ENCODE results near the gene HELZ2. TPM values are rescaled to one million over a fixed set of nuclear protein-coding genes. Genes with fewer than 3 reads are reported as not detected.

The HELZ2 gene
- total RNA-seq, 1 experiment from 2014 or later, result 18.1 TPM

- Mint-ChIP-seq H3K9me3 (ENCODE audit: unreplicated experiment) (no peaks in the 10 kb centered on the region), H3K27ac (ENCODE audit: low read depth, unreplicated experiment) (no peak overlapping the region), H3K4me1 (ENCODE audit: insufficient read depth, unreplicated experiment) (no peaks in the 10 kb centered on the region), H3K27me3 (ENCODE audit: insufficient read depth, unreplicated experiment) (no peaks in the 10 kb centered on the region), H3K36me3 (ENCODE audit: insufficient read depth, unreplicated experiment) (peaks cover 34% of the 10 kb centered on the region), H3K4me3 (ENCODE audit: unreplicated experiment) (no peak overlapping the region)
- TF ChIP-seq CTCF (IDR thresholded peaks at IDR 0.05; ENCODE audit: unreplicated experiment), result no peak
- no peak for DNase-seq (ENCODE audit: unreplicated experiment)
- intact Hi-C loops (cut with micrococcal nuclease), result no loop called here
- BruUV-seq (replicated peaks), result no TSS peak
- POLR2A ChIA-PET, result interaction anchor here (0.7 to 5.1 kb wide), 3 partner anchors 8 to 313 kb away, joined by 3 to 38 read pairs (median 4); partner anchors contain the start of gene PTK6
- CTCF ChIA-PET, result interaction anchor here (0.6 kb wide), 1 partner anchor 9 kb away, joined by 3 read pairs; no protein-coding TSS in a partner anchor
Measured at GRCh38 chr20:63525971-63526370, 48.1 kb downstream of the HELZ2 start.

GRCh38 chr20:63525185-63525584, 48.9 kb downstream of the HELZ2 start:
- POLR2A ChIA-PET, result interaction anchor here (0.7 to 5.1 kb wide), 3 partner anchors 9 to 455 kb away, joined by 3 to 38 read pairs (median 3); partner anchors contain the start of gene PTK6
- Mint-ChIP-seq H3K27me3 (ENCODE audit: insufficient read depth, unreplicated experiment) (no peaks in the 10 kb centered on the region), H3K4me3 (ENCODE audit: unreplicated experiment) (no peak overlapping the region), H3K27ac (ENCODE audit: low read depth, unreplicated experiment) (no peak overlapping the region), H3K4me1 (ENCODE audit: insufficient read depth, unreplicated experiment) (no peaks in the 10 kb centered on the region), H3K36me3 (ENCODE audit: insufficient read depth, unreplicated experiment) (peaks cover 34% of the 10 kb centered on the region), H3K9me3 (ENCODE audit: unreplicated experiment) (no peaks in the 10 kb centered on the region)
- CTCF ChIA-PET, result no interaction called here
- no TSS peak for BruUV-seq (replicated peaks)
- no peak for DNase-seq (ENCODE audit: unreplicated experiment)
- intact Hi-C loops (cut with micrococcal nuclease), result no loop called here
- TF ChIP-seq CTCF (IDR thresholded peaks at IDR 0.05; ENCODE audit: unreplicated experiment), result no peak

Other genes with a start within 250 kb of the HELZ2 start
- gene CHRNA4, start 212.9 kb downstream of the HELZ2 start, total RNA-seq (2022), result not detected in 2 replicates
- gene KCNQ2, start 101.6 kb downstream of the HELZ2 start, total RNA-seq (2022), result not detected in 2 replicates
- 3.3 and 9.9 TPM in 2 replicates for gene EEF1A2, start 75.2 kb downstream of the HELZ2 start, total RNA-seq (2022)
- gene PPDPF, start 53.5 kb downstream of the HELZ2 start, total RNA-seq (2022), result 315 and 355 TPM in 2 replicates
- 3.8 and 4.4 TPM in 2 replicates for gene PTK6, start 36.9 kb downstream of the HELZ2 start, total RNA-seq (2022)
- gene SRMS, start 26.5 kb downstream of the HELZ2 start, total RNA-seq (2022), result 0.81 and 1.4 TPM in 2 replicates
- gene FNDC11, start 20.1 kb downstream of the HELZ2 start, total RNA-seq (2022), result 2.4 and 3.9 TPM in 2 replicates
- 14.9 and 19.6 TPM in 2 replicates for gene GMEB2, start 52.9 kb upstream of the HELZ2 start, total RNA-seq (2022)
- 1.7 and 5.3 TPM in 2 replicates for gene STMN3, start 79.2 kb upstream of the HELZ2 start, total RNA-seq (2022)
- gene RTEL1, start 84.1 kb upstream of the HELZ2 start, total RNA-seq (2022), result 27.9 and 39.2 TPM in 2 replicates
- gene TNFRSF6B, start 122.4 kb upstream of the HELZ2 start, total RNA-seq (2022), result 12.3 and 24.4 TPM in 2 replicates
- 60.1 and 65.4 TPM in 2 replicates for gene ARFRP1, start 133.7 kb upstream of the HELZ2 start, total RNA-seq (2022)
- gene ZGPAT, start 133.8 kb upstream of the HELZ2 start, total RNA-seq (2022), result 19.5 and 22.2 TPM in 2 replicates
- gene LIME1, start 162.4 kb upstream of the HELZ2 start, total RNA-seq (2022), result 10.1 and 16.0 TPM in 2 replicates
- 85.0 and 105 TPM in 2 replicates for gene SLC2A4RG, start 165.5 kb upstream of the HELZ2 start, total RNA-seq (2022)